Stimulated activated CD8-positive, alpha-beta memory T cell treated with anti-CD3 and anti-CD28 coated beads, Interleukin-15, amount 100 ng/mL, for 4 hours (primary cell): Measurements from ENCODE around the gene MAN1C1.

ENCODE experiments used
- DNase-seq, 2 donors: peaks; one replicate each; pipeline ENCODE4 v3.0.0-alpha.2; 2020; ENCODE audit warnings: low read depth in 2 of 2

Gene MAN1C1

GRCh38 chr1:25763493-25763892, 146.9 kb downstream of the MAN1C1 start:
- no peak for DNase-seq

GRCh38 chr1:25765136-25765922, 148.7 kb downstream of the MAN1C1 start:
- no peak for DNase-seq

- no peak for DNase-seq
Measured at GRCh38 chr1:25765923-25766589, 149.5 kb downstream of the MAN1C1 start.

- DNase-seq, result no peak
Measured at GRCh38 chr1:25766721-25767436, 150.3 kb downstream of the MAN1C1 start.

- no peak for DNase-seq
Measured at GRCh38 chr1:25767437-25767770, 150.8 kb downstream of the MAN1C1 start.

GRCh38 chr1:25768999-25769398, 152.4 kb downstream of the MAN1C1 start:
- no peak for DNase-seq

GRCh38 chr1:25769625-25770383, 153.2 kb downstream of the MAN1C1 start:
- DNase-seq, result no peak

GRCh38 chr1:25770541-25771220, 154.1 kb downstream of the MAN1C1 start:
- no peak for DNase-seq

- DNase-seq, result no peak
Measured at GRCh38 chr1:25771221-25772114, 154.9 kb downstream of the MAN1C1 start.

- no peak for DNase-seq
Measured at GRCh38 chr1:25772164-25772563, 155.6 kb downstream of the MAN1C1 start.

GRCh38 chr1:25772692-25773245, 156.2 kb downstream of the MAN1C1 start:
- DNase-seq, result no peak

- DNase-seq, result no peak
Measured at GRCh38 chr1:25773441-25774125, 157.0 kb downstream of the MAN1C1 start.

GRCh38 chr1:25774206-25774803, 157.7 kb downstream of the MAN1C1 start:
- DNase-seq, result no peak

- peak; percentile 67 to 86 for DNase-seq
Measured at GRCh38 chr1:25774921-25775771, 158.6 kb downstream of the MAN1C1 start.

- no peak for DNase-seq
Measured at GRCh38 chr1:25779388-25779787, 162.8 kb downstream of the MAN1C1 start.

- no peak for DNase-seq
Measured at GRCh38 chr1:25779894-25780293, 163.3 kb downstream of the MAN1C1 start.

- DNase-seq, result no peak
Measured at GRCh38 chr1:25780318-25781129, 163.9 kb downstream of the MAN1C1 start.

GRCh38 chr1:25781130-25781433, 164.5 kb downstream of the MAN1C1 start:
- no peak for DNase-seq
